ENCODE results near the gene IQSEC1.

Gene IQSEC1

GRCh38 chr3:12946649-12947316 is 126.4 kb downstream of the IQSEC1 start:
- TF ChIP-seq CTCF (conservative IDR thresholded peaks at IDR 0.05; ENCODE audit: low read depth, low read length) = no peak
- no peak overlapping the region for H3K4me3 ChIP-seq (ENCODE audit: low read depth, low read length)
- no peak for DNase-seq (ENCODE audit: low read depth)

- no peak overlapping the region for H3K4me3 ChIP-seq (ENCODE audit: low read depth, low read length)
- DNase-seq (ENCODE audit: low read depth) = no peak
- no peak for TF ChIP-seq CTCF (conservative IDR thresholded peaks at IDR 0.05; ENCODE audit: low read depth, low read length)
Observed at GRCh38 chr3:12946251-12946648, 127.0 kb downstream of the IQSEC1 start.

GRCh38 chr3:12944849-12945248 is 128.4 kb downstream of the IQSEC1 start:
- TF ChIP-seq CTCF (conservative IDR thresholded peaks at IDR 0.05; ENCODE audit: low read depth, low read length) = no peak
- H3K4me3 ChIP-seq (ENCODE audit: low read depth, low read length) = no peak overlapping the region
- no peak for DNase-seq (ENCODE audit: low read depth)

GRCh38 chr3:12944413-12944812 is 128.8 kb downstream of the IQSEC1 start:
- DNase-seq (ENCODE audit: low read depth) = no peak
- no peak for TF ChIP-seq CTCF (conservative IDR thresholded peaks at IDR 0.05; ENCODE audit: low read depth, low read length)
- no peak overlapping the region for H3K4me3 ChIP-seq (ENCODE audit: low read depth, low read length)

- no peak overlapping the region for H3K4me3 ChIP-seq (ENCODE audit: low read depth, low read length)
- TF ChIP-seq CTCF (conservative IDR thresholded peaks at IDR 0.05; ENCODE audit: low read depth, low read length) = no peak
- DNase-seq (ENCODE audit: low read depth) = no peak
Observed at GRCh38 chr3:12943124-12944021, 129.9 kb downstream of the IQSEC1 start.

GRCh38 chr3:12941495-12942023 is 131.7 kb downstream of the IQSEC1 start:
- TF ChIP-seq CTCF (conservative IDR thresholded peaks at IDR 0.05; ENCODE audit: low read depth, low read length) = no peak
- H3K4me3 ChIP-seq (ENCODE audit: low read depth, low read length) = no peak overlapping the region
- DNase-seq (ENCODE audit: low read depth) = no peak
